Measurements from ENCODE around the gene GORASP2. TPM values are rescaled to one million over a fixed set of nuclear protein-coding genes. Genes with fewer than 3 reads are reported as not detected.

Gene GORASP2
- total RNA-seq, 1 experiment from 2014 or later: 143 TPM

DNA sequence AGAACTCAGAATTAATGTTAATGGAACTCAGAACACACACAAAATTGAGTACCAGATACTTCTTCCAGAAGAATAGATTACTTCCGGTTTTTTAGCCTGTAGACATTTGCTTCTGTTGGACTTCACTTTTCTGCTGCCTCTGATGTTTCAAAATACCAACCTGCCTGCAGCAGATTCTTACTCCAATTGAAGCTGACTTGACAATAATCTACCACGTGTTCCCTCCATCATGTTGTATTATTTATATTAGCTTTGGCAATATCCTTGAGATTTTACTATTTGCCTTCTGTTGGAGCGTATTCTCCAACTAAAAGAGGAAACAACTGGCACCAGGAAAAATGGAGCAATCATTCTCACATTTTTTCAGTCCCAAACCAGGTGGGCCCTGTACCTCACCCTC, 3.1 kb upstream of the GORASP2 start:
- Mint-ChIP-seq H3K36me3 (ENCODE audit: insufficient read depth, unreplicated experiment) (peaks cover 22% of the 10 kb centered on the region), H3K27me3 (ENCODE audit: insufficient read depth, unreplicated experiment) (no peaks in the 10 kb centered on the region), H3K4me3 (ENCODE audit: unreplicated experiment) (no peak overlapping the region), H3K4me1 (ENCODE audit: low read depth, unreplicated experiment) (peaks cover 17% of the 10 kb centered on the region), H3K9me3 (ENCODE audit: unreplicated experiment) (peaks cover 13% of the 10 kb centered on the region), H3K27ac (ENCODE audit: unreplicated experiment) (no peak overlapping the region)
- H3K9me3 ChIP-seq: peaks cover 19% of the 10 kb centered on the region; the same call in 1 of the 2 replicates
- DNase-seq: no peak
- H3K27me3 ChIP-seq (replicated peaks; ENCODE audit: control insufficient read depth, insufficient read depth, low read length): no peaks in the 10 kb centered on the region
- ChIA-PET CTCF (no interaction called here), POLR2A (no interaction called here)
- H3K4me1 ChIP-seq: peaks cover 9% of the 10 kb centered on the region
- intact Hi-C loops (cut with micrococcal nuclease; ENCODE audit: unreplicated experiment): loop anchor here (5.0 kb wide), 1 partner anchor 209 kb away; the partner anchor contains the start of gene SP5
- TF ChIP-seq, protein P1, sequence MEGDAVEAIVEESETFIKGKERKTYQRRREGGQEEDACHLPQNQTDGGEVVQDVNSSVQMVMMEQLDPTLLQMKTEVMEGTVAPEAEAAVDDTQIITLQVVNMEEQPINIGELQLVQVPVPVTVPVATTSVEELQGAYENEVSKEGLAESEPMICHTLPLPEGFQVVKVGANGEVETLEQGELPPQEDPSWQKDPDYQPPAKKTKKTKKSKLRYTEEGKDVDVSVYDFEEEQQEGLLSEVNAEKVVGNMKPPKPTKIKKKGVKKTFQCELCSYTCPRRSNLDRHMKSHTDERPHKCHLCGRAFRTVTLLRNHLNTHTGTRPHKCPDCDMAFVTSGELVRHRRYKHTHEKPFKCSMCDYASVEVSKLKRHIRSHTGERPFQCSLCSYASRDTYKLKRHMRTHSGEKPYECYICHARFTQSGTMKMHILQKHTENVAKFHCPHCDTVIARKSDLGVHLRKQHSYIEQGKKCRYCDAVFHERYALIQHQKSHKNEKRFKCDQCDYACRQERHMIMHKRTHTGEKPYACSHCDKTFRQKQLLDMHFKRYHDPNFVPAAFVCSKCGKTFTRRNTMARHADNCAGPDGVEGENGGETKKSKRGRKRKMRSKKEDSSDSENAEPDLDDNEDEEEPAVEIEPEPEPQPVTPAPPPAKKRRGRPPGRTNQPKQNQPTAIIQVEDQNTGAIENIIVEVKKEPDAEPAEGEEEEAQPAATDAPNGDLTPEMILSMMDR (IDR thresholded peaks at IDR 0.05; ENCODE audit: insufficient read depth in 1 of 2, low read depth in 1 of 2, low read length in 1 of 2, severe bottlenecking in 1 of 2, unreplicated experiment in 1 of 2): no peak
- H3K4me3 ChIP-seq (ENCODE audit: low read depth, low read length): no peak overlapping the region
- H3K36me3 ChIP-seq (ENCODE audit: control insufficient read depth, insufficient read depth, low read length): peaks cover 1% of the 10 kb centered on the region
- no TSS peak for BruUV-seq (replicated peaks)

DNA sequence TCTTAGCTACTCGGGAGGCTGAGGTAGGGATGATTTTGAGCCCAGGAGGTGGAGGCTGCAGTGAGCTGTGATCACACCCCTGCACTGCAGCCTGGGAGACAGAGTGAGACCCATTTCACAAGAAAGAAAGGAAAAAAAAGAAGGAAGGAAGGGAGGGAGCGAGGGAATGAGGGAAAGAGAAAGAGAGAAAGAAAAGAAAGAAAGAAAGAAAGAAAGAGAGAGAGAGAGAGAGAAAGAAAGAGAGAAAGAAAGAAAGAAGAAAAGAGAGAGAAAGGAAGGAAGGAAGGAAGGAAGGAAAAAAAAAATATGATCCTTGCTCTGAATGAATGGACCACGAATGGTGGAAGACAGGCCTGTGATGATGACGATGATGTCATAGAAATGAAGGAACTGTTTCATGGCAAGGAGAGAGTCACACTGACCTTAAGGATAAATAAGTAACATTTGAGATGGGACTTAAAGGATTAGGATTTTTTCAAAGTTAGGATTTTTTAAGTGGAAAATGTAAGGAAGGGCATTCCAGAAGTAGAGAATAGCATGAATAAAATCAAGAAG, 2.2 kb upstream of the GORASP2 start:
- Mint-ChIP-seq H3K27me3 (ENCODE audit: insufficient read depth, unreplicated experiment) (no peaks in the 10 kb centered on the region), H3K9me3 (ENCODE audit: unreplicated experiment) (peaks cover 13% of the 10 kb centered on the region), H3K4me3 (ENCODE audit: unreplicated experiment) (peak overlapping the region; percentile 52), H3K36me3 (ENCODE audit: insufficient read depth, unreplicated experiment) (peaks cover 22% of the 10 kb centered on the region), H3K27ac (ENCODE audit: unreplicated experiment) (peak overlapping the region; percentile 41), H3K4me1 (ENCODE audit: low read depth, unreplicated experiment) (peaks cover 23% of the 10 kb centered on the region)
- POLR2A ChIA-PET: interaction anchor here (0.5 kb wide), 1 partner anchor 925 kb away, joined by 3 read pairs; no protein-coding TSS in a partner anchor
- H3K4me1 ChIP-seq: peaks cover 17% of the 10 kb centered on the region
- CTCF ChIA-PET: no interaction called here
- intact Hi-C loops (cut with micrococcal nuclease; ENCODE audit: unreplicated experiment): loop anchor here (5.0 kb wide), 1 partner anchor 210 kb away; the partner anchor contains the start of gene SP5
- H3K9me3 ChIP-seq: peaks cover 19% of the 10 kb centered on the region; the same call in 1 of the 2 replicates
- DNase-seq: no peak
- TF ChIP-seq, protein P1 (IDR thresholded peaks at IDR 0.05; ENCODE audit: insufficient read depth in 1 of 2, low read depth in 1 of 2, low read length in 1 of 2, severe bottlenecking in 1 of 2, unreplicated experiment in 1 of 2): no peak
- peaks cover 1% of the 10 kb centered on the region for H3K36me3 ChIP-seq (ENCODE audit: control insufficient read depth, insufficient read depth, low read length)
- BruUV-seq (replicated peaks): no TSS peak
- no peak overlapping the region for H3K4me3 ChIP-seq (ENCODE audit: low read depth, low read length)
- no peaks in the 10 kb centered on the region for H3K27me3 ChIP-seq (replicated peaks; ENCODE audit: control insufficient read depth, insufficient read depth, low read length)

DNA sequence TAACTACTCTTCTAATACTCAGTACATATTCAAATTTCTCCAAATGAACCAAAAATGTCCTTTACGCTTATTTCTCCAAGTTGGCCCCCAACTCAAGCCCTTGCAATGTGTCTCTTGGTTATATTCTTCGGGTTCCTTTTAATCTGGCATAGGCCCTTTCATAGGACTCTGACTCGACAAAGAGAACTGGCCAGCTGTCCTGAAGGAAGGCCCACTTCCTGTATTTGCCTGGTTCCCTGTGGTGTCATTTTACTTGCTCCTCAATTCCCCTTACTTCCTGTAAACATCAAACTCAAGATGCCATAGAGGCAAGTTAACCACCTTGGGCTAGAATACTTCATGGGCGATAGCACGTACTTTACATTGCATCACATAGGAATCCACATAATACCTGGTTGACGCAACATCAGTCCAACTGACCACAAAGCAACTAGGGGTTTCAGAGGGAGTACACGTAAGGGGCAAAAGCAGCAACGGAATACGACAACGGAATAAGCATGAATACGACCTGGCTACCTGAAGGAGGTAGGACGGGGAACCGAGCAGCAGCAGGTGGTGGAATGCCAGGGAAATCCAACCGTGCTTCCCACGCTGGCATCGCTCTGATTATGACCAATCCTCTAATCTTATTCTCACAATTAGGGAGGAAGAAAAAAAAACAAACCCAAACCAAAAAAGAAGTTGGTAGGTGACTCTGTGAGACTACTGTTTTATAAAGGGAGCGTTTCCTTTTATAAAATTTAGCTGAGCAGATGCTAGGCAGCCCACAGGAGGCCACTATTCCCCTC, 823 bp upstream of the GORASP2 start:
- peaks cover 21% of the 10 kb centered on the region for H3K4me1 ChIP-seq
- peaks cover 29% of the 10 kb centered on the region for H3K4me1 Mint-ChIP-seq (ENCODE audit: low read depth, unreplicated experiment)
- H3K4me3 Mint-ChIP-seq (ENCODE audit: unreplicated experiment): peak overlapping the region; percentile 98
- ChIA-PET CTCF (interaction anchor here (0.5 to 1.4 kb wide), 8 partner anchors 11 to 506 kb away, joined by 3 to 4 read pairs (median 3); partner anchors contain the start of genes DCAF17, ERICH2 and METTL8), POLR2A (interaction anchor here (1.1 to 2.1 kb wide), 2 partner anchors 55 to 506 kb away, joined by 4 to 7 read pairs; partner anchors contain the start of genes DCAF17 and METTL8)
- DNase-seq: peak; percentile 63 to 69
- H3K4me3 ChIP-seq (ENCODE audit: low read depth, low read length): peak overlapping the region; percentile 48
- H3K27me3 Mint-ChIP-seq (ENCODE audit: insufficient read depth, unreplicated experiment): no peaks in the 10 kb centered on the region
- H3K9me3 Mint-ChIP-seq (ENCODE audit: unreplicated experiment): peaks cover 13% of the 10 kb centered on the region
- no peaks in the 10 kb centered on the region for H3K27me3 ChIP-seq (replicated peaks; ENCODE audit: control insufficient read depth, insufficient read depth, low read length)
- H3K36me3 ChIP-seq (ENCODE audit: control insufficient read depth, insufficient read depth, low read length): peaks cover 1% of the 10 kb centered on the region
- peaks cover 14% of the 10 kb centered on the region; the same call in 1 of the 2 replicates for H3K9me3 ChIP-seq
- peaks cover 23% of the 10 kb centered on the region for H3K36me3 Mint-ChIP-seq (ENCODE audit: insufficient read depth, unreplicated experiment)
- TF ChIP-seq, protein P1 (IDR thresholded peaks at IDR 0.05; ENCODE audit: insufficient read depth in 1 of 2, low read depth in 1 of 2, low read length in 1 of 2, severe bottlenecking in 1 of 2, unreplicated experiment in 1 of 2): no peak
- BruUV-seq (replicated peaks): TSS peak; percentile 72
- H3K27ac Mint-ChIP-seq (ENCODE audit: unreplicated experiment): peak overlapping the region; percentile 99
- intact Hi-C loops (cut with micrococcal nuclease; ENCODE audit: unreplicated experiment): loop anchor here (2.0 to 5.0 kb wide), 4 partner anchors 55 to 505 kb away; partner anchors contain the start of genes METTL8 and SP5

All from Caco-2 (cell line).